GM13977 (cell line): ENCODE results near the gene SCRN1.
A peak's percentile ranks its signal among the peaks of the same experiment; 100 is the strongest.

Experiments
- DNase-seq: peaks from one replicate; pipeline ENCODE4 v3.0.0; 2012; ENCODE audit warnings: low spot score
- CTCF ChIP-seq: IDR thresholded peaks from 2 replicates; pipeline ENCODE4 v1.5.1; 2012; ENCODE audit warnings: mild to moderate bottlenecking, control low read depth; ENCODE audit not compliant: insufficient read depth; ENCODE audit errors: extremely low read depth, missing control alignments
- in situ Hi-C: fragments of 300-500 bp; cut with MboI; formaldehyde crosslinking; loops from one replicate; pipeline ENCODE4 v1.12.0; 2022; ENCODE audit warnings: low sequenced_read_pairs, low pct_unique_long_range_greater_than_20kb, mixed read lengths, inconsistent platforms; ENCODE audit not compliant: unreplicated experiment

Gene SCRN1

GRCh38 chr7:30029696-30030095 is 40.1 kb upstream of the SCRN1 start:
- in situ Hi-C loops, result no loop called here
- TF ChIP-seq CTCF, result no peak
- peak; percentile 20 for DNase-seq

GRCh38 chr7:30028749-30029635 is 39.4 kb upstream of the SCRN1 start:
- peak; percentile 46 for DNase-seq
- in situ Hi-C loops, result no loop called here
- TF ChIP-seq CTCF, result no peak

- TF ChIP-seq CTCF, result no peak
- DNase-seq, result peak; percentile 91
- in situ Hi-C loops, result no loop called here
These were observed 38.7 kb upstream of the SCRN1 start, which contains the start of gene PLEKHA8 for GRCh38 chr7:30028216-30028748. Gene PLEKHA8 (plus strand): TSS chr7:30028412. CDS start chr7:30028763, 351 bp downstream.

- no peak for TF ChIP-seq CTCF
- in situ Hi-C loops, result no loop called here
- DNase-seq, result no peak
These were observed 38.2 kb upstream of the SCRN1 start for GRCh38 chr7:30027740-30028215.

GRCh38 chr7:30027065-30027456 is 37.5 kb upstream of the SCRN1 start:
- in situ Hi-C loops, result no loop called here
- DNase-seq, result peak; percentile 73
- TF ChIP-seq CTCF, result no peak

GRCh38 chr7:30026229-30027064 is 36.8 kb upstream of the SCRN1 start, which contains the start of gene FKBP14:
Gene FKBP14 (minus strand): TSS chr7:30026702. CDS start chr7:30026508, 194 bp downstream.
- peak; percentile 90 for DNase-seq
- in situ Hi-C loops, result no loop called here
- TF ChIP-seq CTCF, result no peak
